Cardiac atrium fibroblast (primary cell): ENCODE data around the gene GRXCR1. TPM values are rescaled to one million over a fixed set of nuclear protein-coding genes. Genes with fewer than 3 reads are reported as not detected.

ENCODE experiments used
- total RNA-seq: library from RNA; depleted of rRNA; stranded (reverse); fragments of >200 nt; gene quantifications from 2 replicates; pipeline ENCODE4 v1.2.3, GENCODE V29; 2015

The GRXCR1 gene
- total RNA-seq: not detected in 2 replicates

DNA sequence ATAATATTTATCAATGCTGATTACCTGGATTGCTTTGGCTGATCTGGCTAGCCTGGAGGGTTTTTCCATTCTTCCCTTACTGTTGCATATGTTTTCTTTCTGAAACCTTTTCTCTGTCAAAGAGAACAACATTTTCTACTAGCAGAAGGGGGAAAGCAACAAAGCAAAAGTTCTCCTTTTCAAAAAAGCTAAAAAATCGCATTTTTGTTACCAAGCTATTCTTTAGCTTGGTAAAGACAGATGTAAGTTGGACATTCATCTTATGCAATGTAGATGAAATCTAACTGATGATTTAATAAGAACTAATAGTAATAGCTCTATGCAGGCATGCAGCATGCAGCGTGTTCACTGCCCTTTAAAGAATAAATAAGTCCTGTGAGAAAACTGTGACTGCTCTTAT lies at the start of gene GRXCR1:
TSS of gene GRXCR1 (plus strand) at position 301 of the 400 bp plus-strand sequence. CDS start 554 bp downstream, outside the sequence.

Other genes starting within 250 kb of the GRXCR1 start
- gene ATP8A1, start 235.6 kb upstream of the GRXCR1 start, total RNA-seq: 1.5 and 2.3 TPM in 2 replicates